ENCODE measurements around the gene PLCE1. TPM values are rescaled to one million over a fixed set of nuclear protein-coding genes. Genes with fewer than 3 reads are reported as not detected.

The PLCE1 gene
- total and polyA plus RNA-seq, 2 of the 4 experiments (the other 2 are of a cell fraction): 2.2 to 4.5 TPM

DNA sequence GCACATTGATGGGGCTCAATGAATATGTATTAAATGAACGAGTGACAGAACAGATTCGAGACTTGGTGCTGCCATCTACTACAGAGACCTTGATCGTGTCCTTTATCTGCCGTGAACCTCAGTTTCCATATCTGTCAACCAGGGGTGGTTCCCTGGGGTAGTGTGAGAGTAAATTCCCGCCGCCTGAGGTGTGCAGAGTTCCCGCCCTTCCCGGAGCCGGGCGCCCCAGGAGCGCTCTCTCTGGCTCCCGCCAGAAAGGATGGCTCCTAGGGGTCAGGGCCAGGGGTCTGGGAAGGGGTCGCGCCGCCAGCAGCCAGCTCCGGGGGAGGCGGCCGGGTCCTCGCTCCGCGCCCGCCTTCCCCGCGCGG, 333 bp upstream of the PLCE1 start:
- no peak for TF ChIP-seq CEBPB (IDR thresholded peaks at IDR 0.05; ENCODE audit: low read depth, low read length)
- no peak for TF ChIP-seq RAD21 (IDR thresholded peaks at IDR 0.05; ENCODE audit: low read length)
- no peak for TF ChIP-seq RCOR1 (IDR thresholded peaks at IDR 0.05; ENCODE audit: insufficient replicate concordance, low read length)
- TF ChIP-seq MAZ (IDR thresholded peaks at IDR 0.05; ENCODE audit: borderline replicate concordance, low read depth, low read length): no peak
- no peak for TF ChIP-seq SMC3 (IDR thresholded peaks at IDR 0.05; ENCODE audit: low read depth, low read length)
- no peak for TF ChIP-seq POLR2A (IDR thresholded peaks at IDR 0.05; ENCODE audit: low read depth, low read length)
- TF ChIP-seq FOS (IDR thresholded peaks at IDR 0.05; ENCODE audit: low read depth, low read length): no peak
- TF ChIP-seq, protein P1, sequence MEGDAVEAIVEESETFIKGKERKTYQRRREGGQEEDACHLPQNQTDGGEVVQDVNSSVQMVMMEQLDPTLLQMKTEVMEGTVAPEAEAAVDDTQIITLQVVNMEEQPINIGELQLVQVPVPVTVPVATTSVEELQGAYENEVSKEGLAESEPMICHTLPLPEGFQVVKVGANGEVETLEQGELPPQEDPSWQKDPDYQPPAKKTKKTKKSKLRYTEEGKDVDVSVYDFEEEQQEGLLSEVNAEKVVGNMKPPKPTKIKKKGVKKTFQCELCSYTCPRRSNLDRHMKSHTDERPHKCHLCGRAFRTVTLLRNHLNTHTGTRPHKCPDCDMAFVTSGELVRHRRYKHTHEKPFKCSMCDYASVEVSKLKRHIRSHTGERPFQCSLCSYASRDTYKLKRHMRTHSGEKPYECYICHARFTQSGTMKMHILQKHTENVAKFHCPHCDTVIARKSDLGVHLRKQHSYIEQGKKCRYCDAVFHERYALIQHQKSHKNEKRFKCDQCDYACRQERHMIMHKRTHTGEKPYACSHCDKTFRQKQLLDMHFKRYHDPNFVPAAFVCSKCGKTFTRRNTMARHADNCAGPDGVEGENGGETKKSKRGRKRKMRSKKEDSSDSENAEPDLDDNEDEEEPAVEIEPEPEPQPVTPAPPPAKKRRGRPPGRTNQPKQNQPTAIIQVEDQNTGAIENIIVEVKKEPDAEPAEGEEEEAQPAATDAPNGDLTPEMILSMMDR (conservative IDR thresholded peaks at IDR 0.05; ENCODE audit: low read depth, low read length): no peak
- no peak for TF ChIP-seq CHD1 (IDR thresholded peaks at IDR 0.05; ENCODE audit: low read depth, low read length)
- TF ChIP-seq, protein P2, sequence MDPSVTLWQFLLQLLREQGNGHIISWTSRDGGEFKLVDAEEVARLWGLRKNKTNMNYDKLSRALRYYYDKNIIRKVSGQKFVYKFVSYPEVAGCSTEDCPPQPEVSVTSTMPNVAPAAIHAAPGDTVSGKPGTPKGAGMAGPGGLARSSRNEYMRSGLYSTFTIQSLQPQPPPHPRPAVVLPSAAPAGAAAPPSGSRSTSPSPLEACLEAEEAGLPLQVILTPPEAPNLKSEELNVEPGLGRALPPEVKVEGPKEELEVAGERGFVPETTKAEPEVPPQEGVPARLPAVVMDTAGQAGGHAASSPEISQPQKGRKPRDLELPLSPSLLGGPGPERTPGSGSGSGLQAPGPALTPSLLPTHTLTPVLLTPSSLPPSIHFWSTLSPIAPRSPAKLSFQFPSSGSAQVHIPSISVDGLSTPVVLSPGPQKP (IDR thresholded peaks at IDR 0.05; ENCODE audit: borderline replicate concordance, low read depth, low read length): no peak
- no peak for TF ChIP-seq NFE2L2 (IDR thresholded peaks at IDR 0.05; ENCODE audit: low read depth, low read length)
- TF ChIP-seq MXI1 (IDR thresholded peaks at IDR 0.05; ENCODE audit: borderline replicate concordance, low read depth, low read length): no peak
- TF ChIP-seq RFX5 (IDR thresholded peaks at IDR 0.05; ENCODE audit: low read depth, low read length): no peak
- no peak for TF ChIP-seq MAFK (IDR thresholded peaks at IDR 0.05; ENCODE audit: low read depth, low read length)
- Histone ChIP-seq H3K14ac (replicated peaks; ENCODE audit: low read depth, low read length) (no peak overlapping the region), H3K36me3 (ENCODE audit: control insufficient read depth, insufficient read depth, low read length) (no peaks in the 10 kb centered on the region), H3K4me3 (ENCODE audit: insufficient read depth, low read depth, low read length) (peak overlapping the region; percentile 56), H2BK15ac (ENCODE audit: low read depth, low read length) (no peak overlapping the region), H3K9ac (ENCODE audit: low read depth, low read length) (peak overlapping the region; percentile 26; the same call in 1 of the 2 replicates), H3K23ac (ENCODE audit: low read depth, low read length) (0 out of 2 replicates have a peak overlapping the region, but pooled peaks have one; percentile 55), H3K18ac (ENCODE audit: low read depth, low read length) (no peak overlapping the region), H2AFZ (replicated peaks; ENCODE audit: low read length, poor library complexity) (peak overlapping the region; percentile 93), H3K4me1 (ENCODE audit: control insufficient read depth, insufficient read depth, low read length) (peaks cover 7% of the 10 kb centered on the region), H2AK9ac (replicated peaks; ENCODE audit: low read depth, low read length, poor library complexity) (no peak overlapping the region), H4K91ac (ENCODE audit: insufficient read depth, low read depth, low read length) (no peak overlapping the region), H3K27ac (ENCODE audit: insufficient read depth, low read length) (no peak overlapping the region; the same call in 1 of the 2 replicates), H4K8ac (ENCODE audit: low read depth in 2 of 2, low read length in 2 of 2) (no peak overlapping the region), H3K4ac (ENCODE audit: low read depth, low read length) (peak overlapping the region; percentile 24), H2BK5ac (ENCODE audit: low read depth, low read length, poor library complexity, severe bottlenecking) (no peak overlapping the region), H2AK5ac (ENCODE audit: low read depth, low read length) (0 out of 2 replicates have a peak overlapping the region, but pooled peaks have one; percentile 26), H4K20me1 (ENCODE audit: insufficient read depth, low read length) (no peaks in the 10 kb centered on the region), H4K5ac (ENCODE audit: low read depth, low read length) (no peak overlapping the region), H3K9me1 (ENCODE audit: insufficient read depth, low read length) (peaks cover 14% of the 10 kb centered on the region), H3K4me2 (ENCODE audit: low read depth, low read length) (peak overlapping the region; percentile 70), H3K79me1 (ENCODE audit: low read depth in 1 of 2, low read length in 2 of 2) (no peaks in the 10 kb centered on the region), H3K56ac (ENCODE audit: extremely low read depth, insufficient read depth, low read length) (no peak overlapping the region), H3K9me3 (ENCODE audit: control insufficient read depth, insufficient read depth, low read length) (no peaks in the 10 kb centered on the region), H3K27me3 (ENCODE audit: control insufficient read depth, insufficient read depth, low read length) (peaks cover 6% of the 10 kb centered on the region; the same call in 1 of the 2 replicates), H2BK120ac (ENCODE audit: low read depth, low read length) (0 out of 2 replicates have a peak overlapping the region, but pooled peaks have one; percentile 11), H2BK20ac (ENCODE audit: low read depth, low read length) (peak overlapping the region; percentile 28; the same call in 1 of the 2 replicates)
- ChIA-PET CTCF (no interaction called here), POLR2A (ENCODE audit: unreplicated experiment) (no interaction called here)
- in situ Hi-C loops (cut with MboI; ENCODE audit: low sequenced_read_pairs): no loop called here
- no peak for ATAC-seq (ENCODE audit: low read depth)
- intact Hi-C loops (cut with micrococcal nuclease): loop anchor here (10.0 kb wide), 2 partner anchors 211 to 321 kb away; no protein-coding TSS in a partner anchor
- WGBS, 2 experiments (ENCODE audit: extremely low coverage in 2 of 2, insufficient read length in 1 of 2): 1% methylated on average over 17 of the region's 25 CpGs; no CpG with 5 or more reads in 1 of the 2 experiments
- DNase-seq: no peak
- dilution Hi-C loops (cut with HindIII; ENCODE audit: low sequenced_read_pairs, unreplicated experiment): no loop called here
- BruUV-seq (replicated peaks): no TSS peak
